ENCODE results near the gene UBAP1L.
"Not testable (repeated sequence)": the region's sequence is repeated elsewhere in the genome, so short reads cannot be mapped to it uniquely, and the experiment has no call there.

The UBAP1L gene

GRCh38 chr15:65115086-65115485 is at the start of gene UBAP1L:
Gene UBAP1L, minus strand, starts transcription at chr15:65115200. Its CDS starts 8,985 bp downstream, at chr15:65106215.
- DNase-seq, result no peak

- DNase-seq, result no peak
Measured at GRCh38 chr15:65164139-65164538, 49.1 kb upstream of the UBAP1L start.

- DNase-seq, result no peak
Measured at GRCh38 chr15:65163041-65163440, 48.0 kb upstream of the UBAP1L start.

GRCh38 chr15:65156692-65157091 is 41.7 kb upstream of the UBAP1L start:
- no peak for DNase-seq

- DNase-seq, result no peak
Measured at GRCh38 chr15:65154720-65155119, 39.7 kb upstream of the UBAP1L start.

- no peak for DNase-seq
Measured at GRCh38 chr15:65147902-65148301, 32.9 kb upstream of the UBAP1L start.

GRCh38 chr15:65146438-65146837 is 31.4 kb upstream of the UBAP1L start:
- DNase-seq, result no peak

- DNase-seq, result not testable (repeated sequence)
Measured at GRCh38 chr15:65138631-65139030, 23.6 kb upstream of the UBAP1L start.

- DNase-seq, result not testable (repeated sequence)
Measured at GRCh38 chr15:65137893-65138292, 22.9 kb upstream of the UBAP1L start.

- not testable (repeated sequence) for DNase-seq
Measured at GRCh38 chr15:65137089-65137488, 22.1 kb upstream of the UBAP1L start.

GRCh38 chr15:65134538-65134937 is 19.5 kb upstream of the UBAP1L start:
- DNase-seq, result no peak

GRCh38 chr15:65133548-65134200 is 18.7 kb upstream of the UBAP1L start, which contains the start of gene PDCD7:
Gene PDCD7, minus strand, starts transcription at chr15:65133808. Its CDS starts 27 bp downstream, at chr15:65133781.
- DNase-seq, result peak; percentile 80

- DNase-seq, result no peak
Measured at GRCh38 chr15:65132878-65133547, 18.0 kb upstream of the UBAP1L start.

GRCh38 chr15:65130941-65131340 is 15.9 kb upstream of the UBAP1L start:
- DNase-seq, result no peak

GRCh38 chr15:65115542-65115941 is 542 bp upstream of the UBAP1L start:
- DNase-seq, result no peak

GRCh38 chr15:65110676-65111292 is 4.2 kb downstream of the UBAP1L start:
- no peak for DNase-seq

- no peak for DNase-seq
Measured at GRCh38 chr15:65106011-65106590, 8.9 kb downstream of the UBAP1L start.

- DNase-seq, result no peak
Measured at GRCh38 chr15:65105038-65105437, 10.0 kb downstream of the UBAP1L start.

GRCh38 chr15:65102912-65103311 is 12.1 kb downstream of the UBAP1L start:
- DNase-seq, result no peak

- no peak for DNase-seq
Measured at GRCh38 chr15:65101891-65102708, 12.9 kb downstream of the UBAP1L start.

GRCh38 chr15:65101411-65101890 is 13.5 kb downstream of the UBAP1L start:
- DNase-seq, result peak; percentile 56

- no peak for DNase-seq
Measured at GRCh38 chr15:65100442-65100841, 14.6 kb downstream of the UBAP1L start.

- DNase-seq, result not testable (repeated sequence)
Measured at GRCh38 chr15:65099801-65100200, 15.2 kb downstream of the UBAP1L start.

Measured in activated T-cell treated with anti-CD3 and anti-CD28 coated beads, Interleukin-2, amount 50 U/mL, for 1 hour (primary cell).